Endodermal cell (in vitro differentiated cells): ENCODE results near the gene ZC3H18. TPM values are rescaled to one million over a fixed set of nuclear protein-coding genes. Genes with fewer than 3 reads are reported as not detected.

ENCODE experiments used
- DNase-seq: peaks from one replicate; pipeline ENCODE4 v3.0.0-alpha.2; 2017
- H3K27ac ChIP-seq: 2 replicates; pipeline ENCODE4 v1.5.1; 2013; ENCODE audit warnings: mild to moderate bottlenecking, low read depth, low read length, moderate library complexity
- H3K27me3 ChIP-seq: 2 replicates; pipeline ENCODE4 v1.6.1; 2013; ENCODE audit warnings: mild to moderate bottlenecking, low read length, moderate library complexity; ENCODE audit not compliant: insufficient read depth, control insufficient read depth, poor library complexity, severe bottlenecking
- H3K36me3 ChIP-seq: 2 replicates; pipeline ENCODE4 v1.7.0; 2013; ENCODE audit warnings: mild to moderate bottlenecking, low read length, moderate library complexity; ENCODE audit not compliant: control insufficient read depth, insufficient read depth
- H3K4me1 ChIP-seq: one replicate; pipeline ENCODE4 v1.7.0; 2013; ENCODE audit warnings: low read length; ENCODE audit not compliant: control insufficient read depth, insufficient read depth
- H3K4me3 ChIP-seq: 2 replicates; pipeline ENCODE4 v1.5.1; 2013; ENCODE audit warnings: mild to moderate bottlenecking, low read length, moderate library complexity
- H3K9ac ChIP-seq: 2 replicates; pipeline ENCODE4 v1.6.1; 2013; ENCODE audit warnings: mild to moderate bottlenecking, low read length, moderate library complexity; ENCODE audit not compliant: poor library complexity, severe bottlenecking; ENCODE audit errors: extremely low read depth
- H3K9me3 ChIP-seq: 2 replicates; pipeline ENCODE4 v1.6.1; 2013; ENCODE audit warnings: mild to moderate bottlenecking, low read length, moderate library complexity; ENCODE audit not compliant: control insufficient read depth
- H3K27ac Mint-ChIP-seq: 2 replicates; pipeline ENCODE4 v1.8.0; 2020; ENCODE audit warnings: mixed read lengths
- H3K27me3 Mint-ChIP-seq: 2 replicates; pipeline ENCODE4 v1.8.0; 2021; ENCODE audit warnings: mild to moderate bottlenecking, mixed read lengths; ENCODE audit not compliant: insufficient read depth
- H3K36me3 Mint-ChIP-seq: 2 replicates; pipeline ENCODE4 v1.8.0; 2020; ENCODE audit warnings: low read depth, mixed read lengths
- H3K4me1 Mint-ChIP-seq: 2 replicates; pipeline ENCODE4 v1.8.0; 2020; ENCODE audit warnings: mixed read lengths
- H3K4me3 Mint-ChIP-seq: 2 replicates; pipeline ENCODE4 v1.8.0; 2020; ENCODE audit warnings: mild to moderate bottlenecking, moderate library complexity, mixed read lengths
- H3K9me3 Mint-ChIP-seq: 2 replicates; pipeline ENCODE4 v1.8.0; 2020; ENCODE audit warnings: mild to moderate bottlenecking, mixed read lengths
- WGBS, 2 experiments: methylation state at CpG; one replicate each; pipeline versions ENCODE4 v1.1.5 to v1.1.7; 2013; ENCODE audit warnings: missing lambda C conversion rate in 2 of 2, mixed read lengths in 1 of 2; ENCODE audit not compliant: insufficient coverage in 1 of 2, insufficient read length in 1 of 2; 5-methylcytosine and 5-hydroxymethylcytosine counted together
- total RNA-seq, 2 donors: library from RNA; stranded (reverse); fragmentation: NEBNext Ultra II Directional in 1 of 2; extraction: Animal tissue kit (Norgen Biotek cat#: 25700) in 1 of 2; gene quantifications; 2 replicates in 1 of 2; 3 replicates in 1 of 2; pipeline ENCODE4 v1.2.1, GENCODE V29; 2021
- TF ChIP-seq, protein P1 (sequence below): fragments of 200-600 bp; sonication (generic); conservative IDR thresholded peaks from 2 replicates; pipeline ENCODE4 v1.5.0; 2021; ENCODE audit warnings: antibody characterized with exemption, mild to moderate bottlenecking

ZC3H18 gene
- total RNA-seq, 2 donors from 2014 or later: 75.4 to 76.6 TPM

DNA sequence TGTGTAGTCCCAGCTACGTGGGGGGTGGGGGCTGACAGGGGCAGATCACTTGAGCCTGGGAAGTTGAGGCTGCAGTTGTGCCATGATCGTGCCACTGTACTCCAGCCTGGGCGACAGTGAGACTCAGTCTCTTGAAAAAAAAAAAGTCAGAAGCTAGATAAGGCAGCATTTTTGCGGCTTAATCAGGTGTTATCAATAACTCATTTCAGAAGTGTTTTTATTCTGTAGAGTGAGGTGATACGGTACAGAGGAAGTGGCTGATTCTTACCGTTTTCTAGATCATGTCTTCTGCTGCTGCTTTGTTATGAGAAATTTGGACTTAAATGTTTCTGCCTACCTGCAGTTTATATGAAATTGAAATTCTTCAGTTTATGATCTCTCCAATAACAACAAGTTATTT lies 18.6 kb downstream of the ZC3H18 start:
- H3K36me3 ChIP-seq: peaks cover 70% of the 10 kb centered on the region
- H3K9ac ChIP-seq: no peak overlapping the region
- no peak for DNase-seq
- no peak overlapping the region for H3K4me3 Mint-ChIP-seq
- no peak overlapping the region for H3K4me3 ChIP-seq
- H3K9me3 ChIP-seq: no peaks in the 10 kb centered on the region
- H3K27me3 Mint-ChIP-seq: no peaks in the 10 kb centered on the region
- H3K4me1 Mint-ChIP-seq: peaks cover 13% of the 10 kb centered on the region
- H3K27ac Mint-ChIP-seq: no peak overlapping the region
- WGBS, 2 experiments: 94 to 97% methylated on average over 5 to 6 of the region's 6 CpGs
- H3K9me3 Mint-ChIP-seq: no peaks in the 10 kb centered on the region
- no peak overlapping the region for H3K27ac ChIP-seq
- H3K4me1 ChIP-seq: peaks cover 4% of the 10 kb centered on the region
- TF ChIP-seq, protein P1, sequence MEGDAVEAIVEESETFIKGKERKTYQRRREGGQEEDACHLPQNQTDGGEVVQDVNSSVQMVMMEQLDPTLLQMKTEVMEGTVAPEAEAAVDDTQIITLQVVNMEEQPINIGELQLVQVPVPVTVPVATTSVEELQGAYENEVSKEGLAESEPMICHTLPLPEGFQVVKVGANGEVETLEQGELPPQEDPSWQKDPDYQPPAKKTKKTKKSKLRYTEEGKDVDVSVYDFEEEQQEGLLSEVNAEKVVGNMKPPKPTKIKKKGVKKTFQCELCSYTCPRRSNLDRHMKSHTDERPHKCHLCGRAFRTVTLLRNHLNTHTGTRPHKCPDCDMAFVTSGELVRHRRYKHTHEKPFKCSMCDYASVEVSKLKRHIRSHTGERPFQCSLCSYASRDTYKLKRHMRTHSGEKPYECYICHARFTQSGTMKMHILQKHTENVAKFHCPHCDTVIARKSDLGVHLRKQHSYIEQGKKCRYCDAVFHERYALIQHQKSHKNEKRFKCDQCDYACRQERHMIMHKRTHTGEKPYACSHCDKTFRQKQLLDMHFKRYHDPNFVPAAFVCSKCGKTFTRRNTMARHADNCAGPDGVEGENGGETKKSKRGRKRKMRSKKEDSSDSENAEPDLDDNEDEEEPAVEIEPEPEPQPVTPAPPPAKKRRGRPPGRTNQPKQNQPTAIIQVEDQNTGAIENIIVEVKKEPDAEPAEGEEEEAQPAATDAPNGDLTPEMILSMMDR: no peak
- H3K36me3 Mint-ChIP-seq: peaks cover 69% of the 10 kb centered on the region
- H3K27me3 ChIP-seq: no peaks in the 10 kb centered on the region

DNA sequence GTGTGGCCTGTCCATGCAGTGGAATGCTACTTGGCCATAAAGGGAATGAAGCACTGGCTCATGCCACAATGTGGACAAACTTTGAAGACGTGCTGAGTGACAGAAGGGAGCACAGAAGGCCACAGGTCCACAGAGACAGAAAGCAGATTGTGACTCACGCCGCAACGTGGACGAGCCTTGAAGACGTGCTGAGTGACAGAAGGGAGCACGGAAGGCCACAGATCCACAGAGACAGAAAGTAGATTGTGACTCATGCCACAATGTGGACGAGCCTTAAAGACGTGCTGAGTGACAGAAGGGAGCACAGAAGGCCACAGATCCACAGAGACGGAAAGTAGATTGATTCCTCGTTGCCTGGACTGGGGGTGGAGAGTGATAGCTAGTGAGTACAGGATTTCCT lies 19.2 kb downstream of the ZC3H18 start:
- Histone ChIP-seq H3K36me3 (peaks cover 72% of the 10 kb centered on the region), H3K9me3 (no peaks in the 10 kb centered on the region), H3K9ac (no peak overlapping the region), H3K4me3 (no peak overlapping the region), H3K27ac (no peak overlapping the region), H3K27me3 (no peaks in the 10 kb centered on the region), H3K4me1 (peaks cover 4% of the 10 kb centered on the region)
- Mint-ChIP-seq H3K4me3 (no peak overlapping the region), H3K36me3 (peaks cover 69% of the 10 kb centered on the region), H3K27me3 (no peaks in the 10 kb centered on the region), H3K9me3 (no peaks in the 10 kb centered on the region), H3K27ac (no peak overlapping the region), H3K4me1 (peaks cover 11% of the 10 kb centered on the region)
- TF ChIP-seq, protein P1: no peak
- no peak for DNase-seq
- 95 to 98% methylated on average over 11 of the region's 11 CpGs for WGBS, 2 experiments

DNA sequence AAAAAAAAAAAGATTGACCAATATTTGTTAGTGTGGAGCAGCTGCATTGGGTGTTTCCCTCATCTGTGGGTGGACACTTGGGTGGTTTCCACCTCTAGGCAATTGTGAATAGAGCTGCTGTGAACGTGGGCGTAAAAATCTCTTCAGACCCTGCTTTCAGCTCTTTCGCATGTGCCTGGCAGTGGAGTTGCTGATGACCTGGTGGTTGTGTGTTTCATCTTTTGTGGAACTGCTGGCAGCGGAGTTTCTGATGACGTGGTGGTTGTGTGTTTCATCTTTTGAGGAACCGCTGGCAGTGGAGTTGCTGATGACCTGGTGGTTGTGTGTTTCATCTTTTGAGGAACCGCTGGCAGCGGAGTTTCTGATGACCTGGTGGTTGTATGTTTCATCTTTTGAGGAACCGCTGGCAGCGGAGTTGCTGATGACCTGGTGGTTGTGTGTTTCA lies 21.4 kb downstream of the ZC3H18 start:
- WGBS, 2 experiments: 97% methylated on average over 4 to 10 of the region's 10 CpGs
- no peaks in the 10 kb centered on the region for H3K9me3 ChIP-seq
- H3K4me1 ChIP-seq: no peaks in the 10 kb centered on the region
- no peak overlapping the region for H3K4me3 ChIP-seq
- TF ChIP-seq, protein P1: no peak
- H3K36me3 ChIP-seq: peaks cover 73% of the 10 kb centered on the region
- H3K9ac ChIP-seq: no peak overlapping the region
- H3K27ac ChIP-seq: no peak overlapping the region
- Mint-ChIP-seq H3K36me3 (peaks cover 73% of the 10 kb centered on the region), H3K4me1 (no peaks in the 10 kb centered on the region), H3K9me3 (no peaks in the 10 kb centered on the region), H3K27me3 (no peaks in the 10 kb centered on the region), H3K4me3 (no peak overlapping the region), H3K27ac (no peak overlapping the region)
- H3K27me3 ChIP-seq: no peaks in the 10 kb centered on the region
- DNase-seq: no peak
